ENCODE data around the gene CTXND1. TPM values are rescaled to one million over a fixed set of nuclear protein-coding genes. Genes with fewer than 3 reads are reported as not detected.

Gene CTXND1
- total RNA-seq, 1 experiment from 2014 or later: 0.04 TPM

DNA sequence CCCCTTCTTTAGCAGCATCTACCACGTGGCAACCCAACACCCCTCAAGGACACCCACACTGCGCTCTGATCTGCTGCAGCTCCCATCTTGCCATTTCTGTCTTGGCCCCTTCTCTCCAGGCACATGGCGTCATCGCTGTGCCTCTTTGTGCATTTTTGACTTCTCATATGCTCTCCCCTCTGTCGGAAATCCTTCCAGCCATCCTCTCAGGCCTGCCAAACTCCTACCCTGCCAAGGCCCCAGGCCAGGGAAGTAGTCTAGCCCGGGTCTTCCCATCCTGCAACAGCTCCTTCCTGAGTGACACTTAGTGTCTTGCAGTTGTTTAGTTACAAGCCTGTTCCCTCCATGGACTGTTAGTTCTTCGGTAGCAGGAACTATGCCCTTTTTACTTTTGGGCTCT, 34.0 kb upstream of the CTXND1 start (continued):
- TF ChIP-seq, protein P1, sequence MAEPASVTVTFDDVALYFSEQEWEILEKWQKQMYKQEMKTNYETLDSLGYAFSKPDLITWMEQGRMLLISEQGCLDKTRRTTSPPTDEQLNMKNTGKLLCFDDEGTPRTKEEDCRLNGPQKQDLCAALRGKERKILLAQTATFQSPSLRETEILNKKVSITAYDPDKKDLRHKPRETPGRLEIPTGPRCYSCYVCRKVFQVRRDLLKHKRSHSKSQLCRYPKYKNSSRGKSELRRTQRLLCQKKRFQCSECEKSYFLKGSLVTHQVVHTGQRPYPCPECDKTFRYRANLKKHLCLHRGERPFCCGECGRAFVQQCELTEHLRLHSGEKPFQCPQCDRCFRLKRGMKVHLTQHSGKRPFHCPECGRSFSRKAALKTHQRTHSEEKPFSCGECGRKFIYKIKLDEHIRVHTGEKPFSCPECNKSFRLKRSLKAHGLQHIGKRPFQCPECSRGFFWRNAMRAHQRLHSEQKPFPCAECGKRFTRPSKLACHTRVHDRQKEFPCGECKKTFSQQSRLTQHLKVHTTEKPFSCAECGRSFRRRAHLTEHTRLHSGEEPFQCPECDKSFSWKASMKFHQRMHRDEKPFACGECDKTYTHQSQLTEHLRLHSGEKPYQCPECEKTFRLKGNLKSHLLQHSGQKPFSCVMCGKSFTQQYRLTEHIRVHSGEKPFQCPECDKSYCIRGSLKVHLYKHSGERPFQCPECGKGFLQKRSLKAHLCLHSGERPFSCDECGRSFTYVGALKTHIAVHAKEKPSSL (CRISPR knock-in tag; conservative IDR thresholded peaks at IDR 0.05): no peak
- TF ChIP-seq ESRRA (CRISPR knock-in tag; IDR thresholded peaks at IDR 0.05; ENCODE audit: borderline replicate concordance) (no peak), ZNF121 (CRISPR knock-in tag; IDR thresholded peaks at IDR 0.05) (no peak), NFE2L1 (CRISPR knock-in tag; IDR thresholded peaks at IDR 0.05) (no peak), EMX1 (CRISPR knock-in tag; IDR thresholded peaks at IDR 0.05) (no peak)

- no peaks in the 10 kb centered on the region for H3K36me3 Mint-ChIP-seq
- DNase-seq (ENCODE audit: low spot score): no peak
- POLR2A ChIA-PET: no interaction called here
- H3K9me3 Mint-ChIP-seq: peaks cover 2% of the 10 kb centered on the region; the same call in 1 of the 2 replicates
- CTCF ChIA-PET: interaction anchor here (1.5 kb wide), 1 partner anchor 25 kb away, joined by 5 read pairs; no protein-coding TSS in a partner anchor
- H3K27ac Mint-ChIP-seq: no peak overlapping the region
- peaks cover 7% of the 10 kb centered on the region for H3K4me1 Mint-ChIP-seq
- H3K4me3 Mint-ChIP-seq: no peak overlapping the region
- no peaks in the 10 kb centered on the region for H3K27me3 Mint-ChIP-seq (ENCODE audit: low read depth)
- ATAC-seq: no peak
- TF ChIP-seq SOX15 (CRISPR knock-in tag; IDR thresholded peaks at IDR 0.05): no peak
- TF ChIP-seq, protein P2, sequence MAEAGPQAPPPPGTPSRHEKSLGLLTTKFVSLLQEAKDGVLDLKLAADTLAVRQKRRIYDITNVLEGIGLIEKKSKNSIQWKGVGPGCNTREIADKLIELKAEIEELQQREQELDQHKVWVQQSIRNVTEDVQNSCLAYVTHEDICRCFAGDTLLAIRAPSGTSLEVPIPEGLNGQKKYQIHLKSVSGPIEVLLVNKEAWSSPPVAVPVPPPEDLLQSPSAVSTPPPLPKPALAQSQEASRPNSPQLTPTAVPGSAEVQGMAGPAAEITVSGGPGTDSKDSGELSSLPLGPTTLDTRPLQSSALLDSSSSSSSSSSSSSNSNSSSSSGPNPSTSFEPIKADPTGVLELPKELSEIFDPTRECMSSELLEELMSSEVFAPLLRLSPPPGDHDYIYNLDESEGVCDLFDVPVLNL (CRISPR knock-in tag; IDR thresholded peaks at IDR 0.05; ENCODE audit: borderline replicate concordance, low read depth): no peak
- no peak for TF ChIP-seq JUN (CRISPR knock-in tag; IDR thresholded peaks at IDR 0.05)
- no peak for TF ChIP-seq NR2C2 (CRISPR knock-in tag; IDR thresholded peaks at IDR 0.05)
- TF ChIP-seq, protein P3, sequence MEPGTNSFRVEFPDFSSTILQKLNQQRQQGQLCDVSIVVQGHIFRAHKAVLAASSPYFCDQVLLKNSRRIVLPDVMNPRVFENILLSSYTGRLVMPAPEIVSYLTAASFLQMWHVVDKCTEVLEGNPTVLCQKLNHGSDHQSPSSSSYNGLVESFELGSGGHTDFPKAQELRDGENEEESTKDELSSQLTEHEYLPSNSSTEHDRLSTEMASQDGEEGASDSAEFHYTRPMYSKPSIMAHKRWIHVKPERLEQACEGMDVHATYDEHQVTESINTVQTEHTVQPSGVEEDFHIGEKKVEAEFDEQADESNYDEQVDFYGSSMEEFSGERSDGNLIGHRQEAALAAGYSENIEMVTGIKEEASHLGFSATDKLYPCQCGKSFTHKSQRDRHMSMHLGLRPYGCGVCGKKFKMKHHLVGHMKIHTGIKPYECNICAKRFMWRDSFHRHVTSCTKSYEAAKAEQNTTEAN (CRISPR knock-in tag; IDR thresholded peaks at IDR 0.05): no peak
- TF ChIP-seq ATF1 (CRISPR knock-in tag; IDR thresholded peaks at IDR 0.05): no peak
- TF ChIP-seq GABPB1 (CRISPR knock-in tag; IDR thresholded peaks at IDR 0.05): no peak
- no peak for TF ChIP-seq CBFB (CRISPR knock-in tag; IDR thresholded peaks at IDR 0.05; ENCODE audit: low read depth)
- no peak for TF ChIP-seq CREB1 (CRISPR knock-in tag; IDR thresholded peaks at IDR 0.05)
- no peak for TF ChIP-seq IRF2 (CRISPR knock-in tag; IDR thresholded peaks at IDR 0.05; ENCODE audit: borderline replicate concordance, low read depth)
- no peak for TF ChIP-seq HMGA2 (CRISPR knock-in tag; IDR thresholded peaks at IDR 0.05)
- TF ChIP-seq ZNF281 (CRISPR knock-in tag; IDR thresholded peaks at IDR 0.05): no peak
- TF ChIP-seq ERG (CRISPR knock-in tag; IDR thresholded peaks at IDR 0.05): no peak
- no peak for TF ChIP-seq OVOL2 (CRISPR knock-in tag; IDR thresholded peaks at IDR 0.05; ENCODE audit: borderline replicate concordance)
Observed at GRCh38 chr15:80285379-80285778, 33.4 kb upstream of the CTXND1 start.

Measured in WTC11 (cell line).